Astrocyte (in vitro differentiated cells and primary cell): ENCODE data around the gene OR7A5.
"Not testable (repeated sequence)": the region's sequence is repeated elsewhere in the genome, so short reads cannot be mapped to it uniquely, and the experiment has no call there.

Source experiments
- CTCF ChIP-seq: IDR thresholded peaks from 2 replicates; pipeline ENCODE4 v1.5.1; 2011; ENCODE audit warnings: low read depth, mild to moderate bottlenecking, inconsistent platforms, low read length, moderate library complexity; ENCODE audit not compliant: insufficient read depth
- EZH2 ChIP-seq: IDR thresholded peaks from 2 replicates; pipeline ENCODE4 v1.6.1; 2012; ENCODE audit warnings: mild to moderate bottlenecking, low read length, inconsistent platforms; ENCODE audit not compliant: insufficient read depth

- TF ChIP-seq EZH2, CTCF: not testable (repeated sequence)
Measured at GRCh38 chr19:14783410-14783998, 51.5 kb downstream of the OR7A5 start.
